LNCAP (cell line): Measurements from ENCODE around the gene C11orf58.

Source experiments
- CTCF ChIP-seq: fragments of 450-650 bp; IDR thresholded peaks from 2 replicates; pipeline ENCODE4 v1.5.1; 2017; ENCODE audit warnings: mild to moderate bottlenecking

Gene C11orf58

GRCh38 chr11:16770016-16770415 is 31.6 kb downstream of the C11orf58 start:
- TF ChIP-seq CTCF: no peak

- TF ChIP-seq CTCF: no peak
Measured at GRCh38 chr11:16771350-16772140, 33.1 kb downstream of the C11orf58 start.

- TF ChIP-seq CTCF: no peak
Measured at GRCh38 chr11:16772141-16772512, 33.7 kb downstream of the C11orf58 start.

- TF ChIP-seq CTCF: no peak
Measured at GRCh38 chr11:16773981-16774935, 35.8 kb downstream of the C11orf58 start.

GRCh38 chr11:16774936-16775613 is 36.6 kb downstream of the C11orf58 start:
- TF ChIP-seq CTCF: no peak

- no peak for TF ChIP-seq CTCF
Measured at GRCh38 chr11:16775614-16776283, 37.3 kb downstream of the C11orf58 start.
